DLD1 (cell line): ENCODE results near the gene SYCN.
"Not testable (repeated sequence)": the region's sequence is repeated elsewhere in the genome, so short reads cannot be mapped to it uniquely, and the experiment has no call there.

Source experiments
- in situ Hi-C: cut with HindIII; loops from 2 replicates; pipeline ENCODE4 v1.10.0; 2017; ENCODE audit warnings: low sequenced_read_pairs

SYCN gene

GRCh38 chr19:39230096-39230764 is 26.2 kb upstream of the SYCN start:
- in situ Hi-C loops, result no loop called here

GRCh38 chr19:39224910-39225309 is 20.8 kb upstream of the SYCN start:
- in situ Hi-C loops, result no loop called here

- in situ Hi-C loops, result no loop called here
These were observed 19.7 kb upstream of the SYCN start for GRCh38 chr19:39223703-39224279.

- in situ Hi-C loops, result not testable (repeated sequence)
These were observed 15.0 kb upstream of the SYCN start for GRCh38 chr19:39219108-39219507.

GRCh38 chr19:39218230-39219007 is 14.4 kb upstream of the SYCN start:
- in situ Hi-C loops, result no loop called here

GRCh38 chr19:39217094-39217493 is 13.0 kb upstream of the SYCN start:
- in situ Hi-C loops, result no loop called here

- in situ Hi-C loops, result not testable (repeated sequence)
These were observed 11.3 kb upstream of the SYCN start for GRCh38 chr19:39215323-39215722.

- in situ Hi-C loops, result no loop called here
These were observed 8.3 kb upstream of the SYCN start for GRCh38 chr19:39212375-39212742.

- in situ Hi-C loops, result no loop called here
These were observed 7.8 kb upstream of the SYCN start for GRCh38 chr19:39211731-39212374.

GRCh38 chr19:39209196-39209595 is 5.1 kb upstream of the SYCN start:
- in situ Hi-C loops, result no loop called here

GRCh38 chr19:39208175-39208795 is 4.2 kb upstream of the SYCN start:
- in situ Hi-C loops, result no loop called here

GRCh38 chr19:39207293-39207836 is 3.3 kb upstream of the SYCN start:
- in situ Hi-C loops, result no loop called here

- in situ Hi-C loops, result no loop called here
These were observed 2.1 kb upstream of the SYCN start for GRCh38 chr19:39206122-39206521.

- in situ Hi-C loops, result no loop called here
These were observed 1.3 kb upstream of the SYCN start for GRCh38 chr19:39205449-39205764.

- in situ Hi-C loops, result no loop called here
These were observed 1.1 kb downstream of the SYCN start for GRCh38 chr19:39202998-39203355.

- in situ Hi-C loops, result no loop called here
These were observed 3.3 kb downstream of the SYCN start for GRCh38 chr19:39200803-39201115.

GRCh38 chr19:39200066-39200802 is 3.8 kb downstream of the SYCN start:
- in situ Hi-C loops, result no loop called here

- in situ Hi-C loops, result no loop called here
These were observed 5.0 kb downstream of the SYCN start for GRCh38 chr19:39199025-39199424.

- in situ Hi-C loops, result no loop called here
These were observed 6.3 kb downstream of the SYCN start for GRCh38 chr19:39197808-39198207.

GRCh38 chr19:39196860-39197562 is 7.1 kb downstream of the SYCN start, which contains the start of gene NCCRP1:
NCCRP1 (plus strand) TSS chr19:39196964; CDS start chr19:39196983, 19 bp downstream.
- in situ Hi-C loops, result no loop called here
